Measurements from ENCODE around the gene SVEP1. TPM values are rescaled to one million over a fixed set of nuclear protein-coding genes. Genes with fewer than 3 reads are reported as not detected.
A peak's percentile ranks its signal among the peaks of the same experiment; 100 is the strongest.

SVEP1 gene
- total RNA-seq, 2 experiments from 2014 or later: not detected

DNA sequence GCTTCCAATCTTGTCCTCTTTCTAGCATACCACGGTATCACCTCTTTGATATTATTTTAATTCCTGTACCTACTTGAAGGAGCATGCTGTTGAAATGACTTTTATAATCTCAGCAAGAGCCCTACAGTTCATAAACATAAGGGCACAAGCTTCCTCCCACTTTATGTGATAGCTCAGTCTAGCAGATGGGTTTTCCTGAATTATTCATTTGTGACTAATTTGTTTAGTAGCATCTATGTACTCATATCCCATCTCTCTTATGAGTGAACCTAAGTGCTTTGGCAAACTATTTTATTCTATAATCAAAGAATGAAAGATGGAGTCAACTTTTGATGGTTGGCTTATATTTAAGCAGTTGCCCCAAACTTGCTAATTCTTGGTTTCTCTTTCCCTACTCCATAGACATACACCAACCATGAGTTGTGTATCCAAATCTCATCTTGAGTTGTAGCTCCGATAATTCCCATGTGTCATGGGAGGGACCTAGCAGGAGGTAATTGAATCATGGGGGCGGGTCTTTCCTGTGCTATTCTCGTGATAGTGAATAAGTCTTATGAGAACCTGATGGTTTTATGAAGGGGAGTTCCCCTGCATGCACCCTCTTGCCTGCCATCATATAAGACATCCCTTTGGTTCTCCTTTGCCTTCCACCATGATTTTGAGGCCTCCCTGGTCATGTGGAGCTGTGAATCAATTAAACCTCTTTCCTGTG, 259.6 kb downstream of the SVEP1 start:
- no peaks in the 10 kb centered on the region for H3K9me3 Mint-ChIP-seq (ENCODE audit: insufficient read depth)
- ChIA-PET POLR2A (no interaction called here), CTCF (no interaction called here)
- peaks cover 4% of the 10 kb centered on the region for H3K4me1 Mint-ChIP-seq (ENCODE audit: low read depth)
- H3K27me3 Mint-ChIP-seq (ENCODE audit: low read depth): peaks cover 2% of the 10 kb centered on the region
- H3K27ac Mint-ChIP-seq: no peak overlapping the region
- DNase-seq: no peak
- no peak overlapping the region for H3K4me3 Mint-ChIP-seq
- H3K36me3 Mint-ChIP-seq (ENCODE audit: low read depth): no peaks in the 10 kb centered on the region
- ATAC-seq: no peak

DNA sequence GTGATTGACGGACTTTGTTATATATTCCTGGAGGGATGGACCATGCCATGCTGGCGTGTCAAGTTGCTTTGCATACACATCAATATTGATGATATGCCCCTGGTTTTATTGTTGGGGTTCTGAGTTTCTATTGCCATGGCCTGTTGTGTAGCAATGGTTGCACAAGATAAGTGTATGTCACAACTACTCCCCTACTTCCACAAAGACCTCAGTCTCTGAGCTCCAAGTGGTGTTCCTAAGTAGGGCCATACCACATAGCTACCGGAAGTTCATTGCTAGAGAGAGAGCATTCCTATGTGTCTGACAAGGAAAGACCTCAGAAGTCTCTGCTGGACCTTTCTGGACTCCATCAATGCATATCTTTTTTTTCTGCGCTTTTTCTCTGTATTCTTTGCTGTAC, 261.6 kb downstream of the SVEP1 start:
- Mint-ChIP-seq H3K36me3 (ENCODE audit: low read depth) (no peaks in the 10 kb centered on the region), H3K27me3 (ENCODE audit: low read depth) (no peaks in the 10 kb centered on the region), H3K4me1 (ENCODE audit: low read depth) (peaks cover 4% of the 10 kb centered on the region), H3K9me3 (ENCODE audit: insufficient read depth) (no peaks in the 10 kb centered on the region), H3K4me3 (no peak overlapping the region), H3K27ac (no peak overlapping the region)
- ATAC-seq: no peak
- POLR2A ChIA-PET: no interaction called here
- DNase-seq: no peak
- CTCF ChIA-PET: no interaction called here

DNA sequence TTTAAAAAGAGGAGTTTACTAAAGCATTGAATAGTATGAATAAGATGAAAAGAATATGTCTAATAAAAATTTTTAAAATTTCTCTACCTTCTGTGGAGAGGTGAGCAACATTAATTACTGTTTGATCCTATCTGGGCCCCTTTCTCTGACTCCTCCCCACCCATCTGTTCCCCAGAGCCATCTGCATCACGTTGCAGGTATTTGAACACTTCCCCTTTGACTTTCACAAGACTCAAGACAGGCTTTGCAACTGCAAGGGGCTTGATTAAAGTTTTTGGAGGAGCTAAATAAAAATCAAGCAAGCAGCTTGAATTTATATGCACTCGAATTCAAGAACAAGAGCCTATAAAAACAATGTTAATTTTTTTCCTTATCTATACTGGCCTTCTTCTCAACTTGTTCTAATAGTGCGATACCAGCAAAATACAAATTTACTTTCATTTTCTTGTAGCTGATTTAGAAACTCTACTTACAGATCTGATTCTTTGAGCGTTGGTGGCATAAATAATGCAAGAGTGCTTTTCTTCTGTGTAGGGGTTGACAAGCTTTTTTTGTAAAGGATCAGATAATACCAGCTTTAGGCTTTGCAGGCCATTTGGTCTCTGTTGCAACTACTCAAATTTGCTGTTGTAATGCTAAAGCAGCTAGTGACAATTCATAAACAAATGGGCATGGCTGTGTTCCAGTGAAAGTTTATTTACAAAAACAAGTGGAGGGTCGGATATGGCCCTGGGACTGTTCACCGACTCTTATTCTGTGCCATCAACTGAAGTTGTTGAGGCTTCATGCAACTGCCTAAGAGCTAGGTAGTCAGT, 263.1 kb downstream of the SVEP1 start:
- DNase-seq: no peak
- Mint-ChIP-seq H3K27me3 (ENCODE audit: low read depth) (no peaks in the 10 kb centered on the region), H3K4me1 (ENCODE audit: low read depth) (peaks cover 4% of the 10 kb centered on the region), H3K9me3 (ENCODE audit: insufficient read depth) (peaks cover 3% of the 10 kb centered on the region), H3K4me3 (peak overlapping the region; percentile 57), H3K36me3 (ENCODE audit: low read depth) (no peaks in the 10 kb centered on the region), H3K27ac (peak overlapping the region; percentile 18)
- ChIA-PET POLR2A (interaction anchor here (0.6 kb wide), 1 partner anchor 60 kb away, joined by 5 read pairs; the partner anchor contains the start of gene TXN), CTCF (interaction anchor here (0.6 kb wide), 1 partner anchor 429 kb away, joined by 3 read pairs; no protein-coding TSS in a partner anchor)
- no peak for ATAC-seq

Other genes starting within 250 kb of the SVEP1 start
- not detected for gene TXNDC8, start 241.9 kb downstream of the SVEP1 start, total RNA-seq
- not detected for gene MUSK, start 89.0 kb upstream of the SVEP1 start, total RNA-seq

Data from activated CD8-positive, alpha-beta T cell treated with anti-CD3 and anti-CD28 coated beads, Interleukin-2, amount 10 ng/mL, durations not matched to agents 7 days and 5 days (primary cell).